Hematopoietic multipotent progenitor cell treated with erythropoietin and hydrocortisone succinate and interleukin-3 and kit ligand, for 6 days (in vitro differentiated cells): Measurements from ENCODE around the gene MRPL21.
A peak's percentile ranks its signal among the peaks of the same experiment; 100 is the strongest.

ENCODE experiments used
- DNase-seq: peaks from one replicate; pipeline ENCODE4 v3.0.0-alpha.2; 2015

Gene MRPL21

DNA sequence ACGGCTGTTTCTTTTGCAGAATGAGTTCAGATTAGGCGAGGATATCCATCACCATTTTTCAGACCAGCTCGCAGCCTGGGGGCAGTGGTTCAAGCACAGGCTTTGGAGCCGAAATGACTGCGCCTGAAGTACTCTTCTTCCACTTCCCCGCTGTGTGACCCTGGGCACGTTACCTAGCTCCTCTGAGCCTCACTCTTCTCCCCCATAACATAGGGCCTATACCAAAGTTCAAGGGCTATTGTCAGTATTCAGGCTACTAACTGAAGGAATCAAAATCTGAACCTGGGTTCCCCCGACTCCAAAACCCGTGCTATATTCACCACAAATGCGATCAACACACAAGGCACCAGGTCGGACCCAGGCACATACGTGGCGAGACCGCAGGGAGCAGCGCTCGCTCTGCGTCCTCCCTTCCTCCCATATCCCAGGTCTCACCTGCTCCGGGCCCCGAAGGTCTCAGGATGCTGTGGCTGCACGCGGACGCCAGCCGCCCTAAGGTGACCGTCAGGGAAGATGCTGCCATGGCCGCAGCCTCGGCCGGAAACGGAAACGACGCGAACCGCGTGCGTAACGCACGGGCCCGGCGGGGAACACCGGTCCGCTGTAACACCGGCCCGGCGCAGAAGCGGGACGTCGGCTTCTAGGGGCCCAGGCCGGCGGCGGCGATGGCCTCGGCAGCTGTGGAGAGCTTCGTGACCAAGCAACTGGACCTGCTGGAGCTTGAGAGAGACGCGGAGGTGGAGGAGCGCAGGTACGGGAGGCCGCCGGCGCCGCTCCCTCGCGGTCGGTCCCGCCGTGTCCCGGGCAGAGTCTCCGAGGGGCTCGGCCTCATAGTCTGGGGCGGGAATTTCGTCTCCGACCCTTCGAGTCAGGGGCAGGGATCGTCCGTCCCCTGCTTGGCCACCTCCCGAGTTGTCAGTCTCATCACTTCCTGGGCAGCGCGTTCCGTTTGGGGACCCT is at the start of gene MRPL21, which contains the start of gene IGHMBP2:
Gene MRPL21, minus strand, starts transcription at position 545 of the 960 bp plus-strand sequence. Its CDS starts 22 bp downstream, at position 523.
Gene IGHMBP2, plus strand, starts transcription at position 604 of the 960 bp plus-strand sequence. Its CDS starts 62 bp downstream, at position 666.
- peak; percentile 90 for DNase-seq

- no peak for DNase-seq
Measured at GRCh38 chr11:68950762-68951161, 47.1 kb upstream of the MRPL21 start.

DNA sequence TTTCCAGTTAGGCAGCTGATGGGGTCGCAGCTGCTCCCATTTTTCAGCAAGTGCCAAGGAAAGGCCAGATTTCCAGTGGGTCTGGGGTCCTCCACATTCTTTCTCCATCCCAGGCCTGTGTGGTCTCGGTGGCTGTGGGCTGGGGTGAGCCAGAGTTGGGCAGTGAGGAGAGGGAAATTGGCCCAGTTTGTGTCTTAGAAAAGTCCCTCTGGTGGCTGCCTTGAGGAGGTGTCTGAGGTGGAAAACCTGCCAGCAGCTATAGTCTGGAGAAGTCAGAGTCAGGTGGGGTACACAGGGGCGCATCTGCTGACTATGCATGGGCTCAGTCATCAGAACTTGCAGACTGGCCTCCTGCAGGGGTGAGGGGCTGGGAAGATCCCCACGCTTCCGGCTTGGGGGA is 46.6 kb upstream of the MRPL21 start:
- peak; percentile 70 for DNase-seq

GRCh38 chr11:68948935-68949334 is 45.3 kb upstream of the MRPL21 start:
- no peak for DNase-seq

DNA sequence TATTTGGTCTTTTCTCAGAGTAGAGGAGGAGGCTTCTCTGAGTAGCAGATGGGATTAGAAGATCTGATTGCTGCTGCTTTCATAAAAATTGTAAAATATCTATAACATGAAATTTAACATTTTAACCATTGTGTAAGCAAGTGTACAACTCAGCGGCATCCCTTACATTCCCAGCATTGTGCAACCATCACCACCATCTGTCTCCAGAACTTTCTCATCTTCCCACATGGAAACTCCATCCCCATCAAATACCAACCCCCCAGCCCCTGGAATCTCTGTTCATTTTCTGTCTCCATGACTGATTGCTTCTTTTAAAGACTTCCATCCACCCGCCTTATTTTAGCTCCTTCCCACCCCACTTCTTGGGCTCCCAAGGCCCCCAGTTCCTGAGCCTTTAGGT is 44.9 kb upstream of the MRPL21 start:
- DNase-seq, result no peak

DNA sequence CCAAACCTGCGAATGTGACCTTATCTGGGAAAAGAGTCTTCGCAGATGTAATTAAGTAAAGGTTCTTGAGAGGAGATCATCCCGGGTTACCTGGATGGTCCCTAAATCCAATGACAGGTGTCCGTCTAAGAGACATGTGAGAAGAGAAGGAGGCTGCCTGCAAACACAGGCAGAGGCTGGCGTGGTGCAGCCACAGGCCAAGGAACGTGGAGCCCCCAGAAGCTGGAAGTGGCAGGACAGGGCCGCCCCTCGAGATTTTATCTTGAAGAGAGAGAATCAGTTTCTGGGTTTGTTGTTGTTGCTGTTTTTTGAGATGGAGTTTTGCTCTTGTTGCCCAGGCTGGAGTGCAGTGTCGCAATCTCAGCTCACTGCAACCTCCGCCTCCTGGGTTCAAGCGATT is 43.5 kb upstream of the MRPL21 start:
- DNase-seq, result no peak

DNA sequence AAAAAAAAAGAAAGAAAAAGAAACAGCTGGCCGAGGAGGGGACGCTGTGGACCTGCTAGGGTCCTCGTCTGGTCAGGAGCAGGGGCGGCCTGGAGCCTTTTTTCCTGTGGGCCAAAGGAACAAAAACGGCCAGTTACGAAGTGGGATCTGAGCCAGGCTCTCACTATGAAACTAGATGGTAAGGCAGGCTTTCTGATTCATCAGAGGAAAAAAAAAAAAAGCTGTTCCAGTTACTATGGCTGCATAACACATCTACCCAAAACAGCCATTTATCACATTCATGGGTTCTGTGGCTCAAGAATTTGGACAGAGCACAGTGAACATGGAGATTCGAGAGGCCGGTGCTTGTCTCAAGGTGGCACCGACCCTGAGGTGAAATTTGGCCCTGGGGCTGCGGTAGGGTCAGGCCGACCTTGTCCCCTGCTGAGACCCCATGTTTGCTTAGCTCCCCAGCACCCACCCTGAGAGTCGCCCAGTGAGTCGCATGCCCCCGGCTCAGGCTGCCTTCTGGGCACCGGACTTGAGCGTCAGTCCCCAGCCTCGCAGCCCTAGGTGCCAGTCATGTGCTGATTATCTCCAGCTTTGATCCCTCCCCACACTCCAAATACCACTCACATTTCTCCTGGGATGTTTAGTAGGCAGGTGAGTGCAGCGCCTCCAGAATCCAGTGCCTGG is 42.9 kb upstream of the MRPL21 start:
- no peak for DNase-seq

DNA sequence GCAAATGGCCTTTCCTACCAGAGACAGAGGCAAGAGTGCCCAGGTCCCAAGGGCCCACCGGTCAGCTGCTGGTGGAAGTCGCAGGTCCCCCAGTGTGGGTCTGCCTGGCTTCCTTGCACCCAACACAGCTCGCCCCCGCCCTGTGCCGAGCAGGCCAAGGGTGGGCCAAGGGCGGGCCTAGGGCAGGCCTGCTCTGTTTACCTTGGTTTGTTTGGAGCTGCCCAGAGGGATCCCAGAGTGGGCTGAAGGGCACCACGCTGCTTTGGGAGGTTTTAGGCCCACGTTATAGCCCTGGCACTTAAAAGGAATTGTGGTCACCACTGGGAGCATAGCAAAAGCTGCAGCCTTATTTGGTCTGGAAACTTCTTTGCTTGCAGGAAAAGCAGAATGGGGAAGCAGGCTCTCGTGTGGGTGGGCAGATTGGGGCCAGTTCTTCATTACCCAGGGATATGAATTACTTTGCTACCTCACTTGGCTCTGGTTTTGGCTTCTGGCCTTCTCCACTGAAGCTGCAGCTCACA is 39.2 kb upstream of the MRPL21 start:
- DNase-seq, result no peak

- no peak for DNase-seq
Measured at GRCh38 chr11:68942095-68942620, 38.5 kb upstream of the MRPL21 start.

- DNase-seq, result no peak
Measured at GRCh38 chr11:68941324-68942094, 37.9 kb upstream of the MRPL21 start.

- no peak for DNase-seq
Measured at GRCh38 chr11:68940651-68941323, 37.2 kb upstream of the MRPL21 start.

DNA sequence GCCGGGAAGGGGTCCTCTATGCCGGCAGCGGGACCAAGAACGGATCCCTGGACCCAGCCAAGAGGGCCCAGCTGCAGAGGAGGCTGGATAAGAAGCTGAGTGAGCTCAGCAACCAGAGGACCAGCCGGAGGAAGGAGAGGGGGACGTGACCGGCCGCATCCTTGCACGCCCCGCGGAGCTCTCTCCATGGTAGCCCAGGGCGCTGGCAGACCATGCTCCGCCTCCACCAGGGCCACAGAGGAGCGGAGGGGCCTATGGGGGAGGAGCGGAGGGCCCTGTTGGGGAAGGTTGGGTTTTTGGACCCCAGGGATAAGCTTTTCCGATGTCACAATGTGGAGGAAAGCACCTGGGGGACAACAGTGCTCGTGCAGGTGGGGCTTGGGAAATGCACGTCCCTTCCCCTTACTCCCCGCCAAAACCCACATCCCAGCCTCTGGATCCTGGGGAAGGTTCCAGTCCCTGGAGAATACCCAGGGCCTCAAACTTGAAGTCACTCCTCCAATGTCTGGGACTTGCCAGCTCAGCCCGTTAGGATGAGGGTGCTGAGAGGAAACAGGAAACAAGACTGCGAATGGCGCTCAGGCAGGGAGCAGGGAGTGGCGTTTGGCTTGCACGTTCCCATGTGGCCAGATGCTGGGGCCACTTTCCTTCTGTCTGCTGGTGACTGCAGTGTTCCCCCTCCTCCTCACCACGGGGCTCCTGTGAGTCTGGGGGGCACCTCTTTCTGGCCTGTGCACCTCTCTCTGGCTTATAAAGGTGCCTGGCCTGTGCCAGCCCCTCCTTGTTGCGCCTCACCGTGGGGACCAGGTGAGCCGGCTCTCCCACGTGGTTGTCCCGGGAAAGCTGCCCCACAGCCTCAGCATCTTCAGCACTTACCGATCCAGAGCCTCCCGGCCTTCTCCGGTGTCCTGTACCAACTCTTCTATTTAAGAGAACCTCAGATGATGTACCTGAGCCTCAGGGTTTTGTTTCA is 36.2 kb upstream of the MRPL21 start:
- DNase-seq, result no peak

DNA sequence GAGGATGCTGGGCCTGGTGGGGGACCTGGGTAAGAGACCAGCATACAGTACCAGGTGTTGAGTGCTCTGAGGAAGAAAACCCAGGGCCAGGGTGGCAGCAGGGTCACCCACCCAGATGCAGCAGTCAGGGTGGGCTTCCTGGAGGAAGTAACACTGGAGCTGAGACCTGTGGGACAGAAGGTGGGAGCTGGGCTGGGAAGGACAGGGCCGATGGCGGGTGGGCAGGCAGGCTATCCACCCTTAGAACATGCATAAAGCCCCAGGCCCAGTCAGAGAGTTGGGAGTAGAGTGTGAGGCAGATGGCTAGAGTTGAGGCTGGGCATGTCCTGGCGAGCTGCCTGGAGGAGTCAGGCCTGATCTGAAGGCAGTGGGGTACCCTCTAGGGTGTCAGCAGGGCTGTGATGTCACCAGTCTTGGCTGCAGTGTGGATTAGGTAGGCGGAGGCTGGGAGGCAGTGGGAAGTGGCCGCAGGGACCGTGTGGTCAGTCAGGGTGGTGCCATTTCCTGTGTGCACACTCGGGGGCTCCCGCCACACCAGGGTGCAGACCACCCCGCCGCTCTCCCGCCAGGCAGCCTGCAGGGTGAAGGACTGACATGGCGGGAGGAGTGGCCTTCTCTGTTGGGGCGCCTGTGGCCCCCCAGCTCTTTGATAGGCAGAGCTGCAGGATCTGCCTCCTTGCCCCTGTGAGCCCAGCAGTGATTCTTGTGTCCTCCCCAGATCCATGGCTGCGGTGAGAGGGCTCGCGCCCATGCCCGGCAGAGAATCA is 35.4 kb upstream of the MRPL21 start:
- no peak for DNase-seq

- no peak for DNase-seq
Measured at GRCh38 chr11:68938088-68938487, 34.5 kb upstream of the MRPL21 start.

DNA sequence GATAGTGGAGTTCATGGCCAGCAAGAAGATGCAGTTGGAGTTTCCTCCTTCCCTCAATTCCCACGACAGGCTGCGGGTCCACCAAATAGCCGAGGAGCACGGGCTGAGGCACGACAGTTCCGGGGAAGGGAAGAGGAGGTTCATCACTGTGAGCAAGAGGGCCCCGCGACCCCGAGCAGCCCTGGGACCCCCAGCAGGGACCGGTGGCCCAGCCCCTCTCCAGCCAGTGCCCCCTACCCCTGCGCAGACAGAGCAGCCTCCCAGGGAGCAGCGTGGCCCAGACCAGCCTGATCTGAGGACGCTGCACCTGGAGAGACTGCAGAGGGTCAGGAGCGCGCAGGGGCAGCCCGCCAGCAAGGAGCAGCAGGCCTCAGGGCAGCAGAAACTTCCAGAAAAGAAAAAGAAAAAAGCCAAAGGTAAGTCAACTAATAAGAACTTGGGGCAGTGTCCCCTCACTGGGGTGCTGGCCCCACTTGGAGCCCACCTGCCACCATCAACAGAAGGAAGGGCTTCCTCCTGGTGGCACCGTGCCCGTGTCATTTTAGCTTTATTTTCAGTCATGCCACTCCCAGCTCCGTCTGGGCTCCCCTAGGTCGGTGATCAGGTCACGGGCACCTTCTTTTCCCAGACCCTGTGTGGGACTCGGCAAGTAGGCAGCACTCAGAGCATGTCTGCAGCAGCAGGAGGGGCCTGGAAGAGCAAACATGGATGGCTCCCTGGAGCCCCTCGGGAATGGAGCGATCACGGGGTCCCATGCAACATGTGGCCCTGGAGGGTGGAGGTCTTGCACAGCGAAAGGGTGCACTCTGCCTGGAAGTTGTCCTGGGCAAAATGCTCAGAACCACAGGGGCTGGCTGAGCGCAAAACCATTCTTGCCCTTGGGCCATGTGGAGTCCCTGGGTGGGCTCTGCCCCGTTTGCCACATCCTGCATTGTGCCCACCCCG is 33.3 kb upstream of the MRPL21 start:
- no peak for DNase-seq

- no peak for DNase-seq
Measured at GRCh38 chr11:68936358-68936636, 32.7 kb upstream of the MRPL21 start.

- DNase-seq, result no peak
Measured at GRCh38 chr11:68935516-68936357, 32.1 kb upstream of the MRPL21 start.

DNA sequence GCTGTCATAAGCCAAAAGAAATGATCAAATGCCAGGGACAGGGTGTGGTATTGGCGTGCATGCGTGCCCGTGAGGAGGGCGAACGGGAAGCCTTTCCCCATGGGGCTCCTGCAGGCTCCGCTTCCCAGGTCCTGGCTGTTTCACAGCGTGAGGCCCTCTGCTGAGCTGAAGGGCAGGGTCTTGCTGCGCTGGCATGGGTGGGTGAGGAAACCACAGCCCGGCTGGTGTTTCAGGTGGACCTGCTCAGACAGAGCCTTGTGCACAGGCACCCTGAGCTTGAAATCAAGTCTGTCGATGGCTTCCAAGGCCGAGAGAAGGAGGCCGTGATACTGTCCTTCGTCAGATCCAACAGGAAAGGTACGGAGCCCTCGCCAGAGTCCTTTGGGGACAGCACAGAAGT is 31.4 kb upstream of the MRPL21 start:
- DNase-seq, result no peak
